GM12878 (cell line): ENCODE measurements around the gene WNT11. TPM values are rescaled to one million over a fixed set of nuclear protein-coding genes. Genes with fewer than 3 reads are reported as not detected.

Experiments
- ATAC-seq: fragments of 200-7000 bp; cut with Tn5 transposase; 3 replicates; pipeline ENCODE4 v1.9.1; 2020; ENCODE audit warnings: mild to moderate bottlenecking, moderate library complexity
- BruUV-seq: library from RNA; stranded (reverse); fragments of 400-500 nt; replicated peaks from 2 replicates; lab custom pipeline; 2021; lab: Mats Ljungman, UMichigan
- CTCF ChIA-PET: fragments of 300-600 bp; sonication (Branson Sonifier 250); formaldehyde crosslinking; extraction: SDS; loops from one replicate; lab custom pipeline; 2021; ENCODE audit warnings: inconsistent platforms; lab: Yijun Ruan, JAX
- POLR2A ChIA-PET: fragments of 350-600 bp; formaldehyde crosslinking; extraction: SDS; loops from one replicate; lab custom pipeline; 2021; ENCODE audit warnings: inconsistent platforms; lab: Charles Lee
- RAD21 ChIA-PET: fragments of 300-600 bp; sonication (Branson Sonifier 250); formaldehyde crosslinking; loops from one replicate; lab custom pipeline; 2023; ENCODE audit warnings: antibody characterized with exemption; ENCODE audit not compliant: unreplicated experiment; lab: Charles Lee
- SMC1A ChIA-PET: fragments of 300-600 bp; sonication (Branson Sonifier 250); formaldehyde crosslinking; loops from one replicate; lab custom pipeline; 2023; ENCODE audit not compliant: unreplicated experiment, uncharacterized antibody; lab: Charles Lee
- DNase-seq: peaks from one replicate; pipeline ENCODE4 v3.0.0-alpha.2; 2011; ENCODE audit warnings: low read depth, low spot score
- FAIRE-seq: peaks from 3 replicates; lab custom pipeline; 2011; peaks lifted over from hg19 to GRCh38; lab: Jason Lieb, UNC
- H2AFZ ChIP-seq: 2 replicates; pipeline ENCODE4 v1.6.0; 2011; ENCODE audit warnings: low read depth, low read length, control low read depth; ENCODE audit not compliant: control insufficient read depth
- H3K27ac ChIP-seq: 2 replicates; pipeline ENCODE4 v1.5.1; 2011; ENCODE audit warnings: control low read depth; ENCODE audit not compliant: control insufficient read depth, insufficient read depth
- H3K27me3 ChIP-seq, 2 experiments: replicated peaks in 1 of 2; 2 replicates each; pipeline versions ENCODE4 v1.6.0 to v1.6.1; 2011; ENCODE audit warnings: low read length in 1 of 2; ENCODE audit not compliant: control insufficient read depth in 2 of 2, insufficient read depth in 2 of 2
- H3K36me3 ChIP-seq, 2 experiments: 2 replicates each; pipeline ENCODE4 v1.5.1; 2011; ENCODE audit warnings: low read length in 1 of 2; ENCODE audit not compliant: control insufficient read depth in 2 of 2, insufficient read depth in 2 of 2
- H3K4me1 ChIP-seq: 2 replicates; pipeline ENCODE4 v1.6.1; 2011; ENCODE audit warnings: mild to moderate bottlenecking, low read length, moderate library complexity, mixed read lengths; ENCODE audit not compliant: control insufficient read depth, insufficient read depth
- H3K4me2 ChIP-seq: 2 replicates; pipeline ENCODE4 v1.6.0; 2011; ENCODE audit warnings: control low read depth; ENCODE audit not compliant: control insufficient read depth, insufficient read depth
- H3K4me3 ChIP-seq: fragments of 200-600 bp; sonication (generic); 2 replicates; pipeline ENCODE4 v1.5.1; 2016
- H3K79me2 ChIP-seq: 2 replicates; pipeline ENCODE4 v1.6.0; 2011; ENCODE audit warnings: low read length; ENCODE audit not compliant: control insufficient read depth, insufficient read depth
- H3K9ac ChIP-seq: 2 replicates; pipeline ENCODE4 v1.8.0; 2011; ENCODE audit warnings: low read length, control low read depth, mixed read lengths; ENCODE audit not compliant: control insufficient read depth, insufficient read depth
- H3K9me3 ChIP-seq: replicated peaks from 3 replicates; pipeline ENCODE4 v1.5.1; 2011; ENCODE audit warnings: mild to moderate bottlenecking, low read length; ENCODE audit not compliant: control insufficient read depth, insufficient read depth
- H4K20me1 ChIP-seq: 2 replicates; pipeline ENCODE4 v1.6.0; 2011; ENCODE audit not compliant: control insufficient read depth, insufficient read depth
- ATF2 ChIP-seq: IDR thresholded peaks from 2 replicates; pipeline ENCODE4 v1.6.1; 2012; ENCODE audit warnings: low read length, inconsistent platforms
- BACH1 ChIP-seq: fragments of 450-650 bp; IDR thresholded peaks from 2 replicates; pipeline ENCODE4 v1.6.1; 2017; ENCODE audit warnings: mild to moderate bottlenecking, borderline replicate concordance
- CBX3 ChIP-seq: fragments of 200-600 bp; sonication (generic); IDR thresholded peaks from 2 replicates; pipeline ENCODE4 v1.6.1; 2016; ENCODE audit warnings: low read depth, borderline replicate concordance
- HDGF ChIP-seq: fragments of 450-650 bp; IDR thresholded peaks from 2 replicates; pipeline ENCODE4 v1.6.1; 2016; ENCODE audit warnings: antibody characterized with exemption
- LARP7 ChIP-seq: fragments of 450-650 bp; IDR thresholded peaks from 2 replicates; pipeline ENCODE4 v1.6.1; 2017; ENCODE audit warnings: mild to moderate bottlenecking
- NFYA ChIP-seq: IDR thresholded peaks from 2 replicates; pipeline ENCODE4 v1.6.1; 2011; ENCODE audit warnings: low read depth, mild to moderate bottlenecking, low read length, improper control_type of control experiment, borderline replicate concordance
- REST ChIP-seq: IDR thresholded peaks from 2 replicates; pipeline ENCODE4 v1.6.1; 2012; ENCODE audit warnings: mild to moderate bottlenecking, low read depth, low read length
- SKIL ChIP-seq: fragments of 450-650 bp; IDR thresholded peaks from 2 replicates; pipeline ENCODE4 v1.6.1; 2017; ENCODE audit warnings: mild to moderate bottlenecking, low read depth, inconsistent platforms; ENCODE audit not compliant: poor library complexity, severe bottlenecking
- SREBF2 ChIP-seq: IDR thresholded peaks from 2 replicates; pipeline ENCODE4 v1.6.1; 2012; ENCODE audit warnings: mild to moderate bottlenecking, low read length
- STAT1 ChIP-seq: fragments of 450-650 bp; conservative IDR thresholded peaks from 2 replicates; pipeline ENCODE4 v1.6.1; 2014; ENCODE audit warnings: antibody characterized with exemption, mild to moderate bottlenecking
- WGBS: methylation state at CpG from one replicate; pipeline ENCODE4 v1.1.6; 2016; ENCODE audit warnings: low lambda C conversion rate; ENCODE audit not compliant: insufficient replicate concordance, insufficient coverage; ENCODE audit errors: missing lambda C conversion rate; 5-methylcytosine and 5-hydroxymethylcytosine counted together
- in situ Hi-C: fragments of 300-500 bp; cut with MboI; formaldehyde crosslinking; loops from 9 replicates; pipeline ENCODE4 v1.14.3; 2018; ENCODE audit warnings: mixed read lengths
- intact Hi-C: fragments of 100-400 bp; cut with micrococcal nuclease; formaldehyde crosslinking; loops from one replicate; pipeline ENCODE4 v1.14.2; 2022; ENCODE audit not compliant: unreplicated experiment
- polyA plus RNA-seq, 11 experiments: library from polyadenylated mRNA; depleted of rRNA in 4 of 11; unstranded in 6 of 11; stranded (reverse) in 5 of 11; fragments of >200 nt; fragmentation: Nextera tagmentation in 4 of 11; fragmentation: Illumina TruSeq in 1 of 11; extraction: Ambion mirVana in 4 of 11; extraction: Trizol in 1 of 11; gene quantifications; 1 replicate in 1 of 11; 2 replicates in 10 of 11; pipeline versions ENCODE4 v1.2.1 to v1.2.3, GENCODE V29; 2011 to 2016; ENCODE audit warnings: inconsistent platforms in 2 of 11, missing spikeins in 2 of 11, low read depth in 1 of 11
- total RNA-seq, 4 experiments: library from RNA; depleted of rRNA in 3 of 4; stranded (reverse); fragments of >200 nt in 3 of 4; fragmentation: Illumina TruSeq in 1 of 4; extraction: Trizol in 1 of 4; gene quantifications; 2 replicates each; pipeline versions ENCODE4 v1.2.1 to v1.2.3, GENCODE V29; 2013 to 2021
- TF ChIP-seq, protein P1 (sequence below): fragments of 450-650 bp; IDR thresholded peaks from 2 replicates; pipeline ENCODE4 v1.6.1; 2017; ENCODE audit warnings: antibody characterized with exemption, mild to moderate bottlenecking, moderate library complexity
- TF ChIP-seq, protein P2 (sequence below), 3 experiments: IDR thresholded peaks in 2 of 3; conservative IDR thresholded peaks in 1 of 3; 2 replicates each; pipeline ENCODE4 v1.5.1; 2011; ENCODE audit warnings: low read depth in 3 of 3, low read length in 3 of 3, mild to moderate bottlenecking in 3 of 3, control low read depth in 2 of 3, moderate library complexity in 2 of 3, inconsistent platforms in 1 of 3, mixed read lengths in 1 of 3; ENCODE audit not compliant: control insufficient read depth in 2 of 3, insufficient read depth in 1 of 3; ENCODE audit errors: extremely low read depth in 1 of 3

The WNT11 gene
- total and polyA plus RNA-seq, 10 of the 15 experiments (the other 5 are each of a cell fraction or from before 2014, with no cell fraction given), result 0.05 to 0.19 TPM; not detected in 8

DNA sequence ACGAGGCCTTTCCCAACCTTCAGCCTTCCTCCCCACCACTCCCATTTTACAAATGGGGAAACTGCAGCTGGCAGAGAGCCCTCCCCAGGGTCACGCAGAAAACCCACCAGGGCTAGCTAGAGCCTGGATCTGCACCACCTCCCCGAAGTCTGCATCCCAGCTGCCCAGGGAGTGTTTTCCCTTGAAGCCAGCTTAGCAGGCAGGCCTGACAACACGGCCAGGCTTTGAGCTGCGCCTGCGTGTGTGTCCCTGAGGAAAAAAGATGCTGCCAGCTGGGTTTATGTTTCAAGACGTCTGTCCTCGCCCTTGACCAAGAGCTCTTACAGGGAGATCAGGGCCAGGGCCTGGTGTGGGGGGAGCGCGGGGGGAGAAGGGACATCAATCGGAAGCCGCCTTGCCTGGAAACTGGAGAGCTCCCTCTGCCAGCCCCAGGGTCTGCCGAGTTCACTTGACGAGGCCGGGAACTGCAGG is 20.3 kb downstream of the WNT11 start:
- SMC1A ChIA-PET, result no interaction called here
- no peaks in the 10 kb centered on the region for H3K4me1 ChIP-seq
- H2AFZ ChIP-seq, result no peak overlapping the region
- no peaks in the 10 kb centered on the region; a peak in 1 of 4 replicates for H3K27me3 ChIP-seq
- 0 out of 2 replicates have a peak, but pooled peaks cover 2% of the 10 kb centered on the region for H4K20me1 ChIP-seq
- no TSS peak for BruUV-seq
- CTCF ChIA-PET, result interaction anchor here (0.6 to 1.3 kb wide), 3 partner anchors 34 to 1337 kb away, joined by 3 read pairs; no protein-coding TSS in a partner anchor
- H3K4me3 ChIP-seq, result no peak overlapping the region
- ATAC-seq (no peak), FAIRE-seq (no peak), DNase-seq (no peak)
- no peaks in the 10 kb centered on the region for H3K36me3 ChIP-seq
- intact Hi-C loops (no loop called here), in situ Hi-C loops (no loop called here)
- H3K4me2 ChIP-seq, result no peak overlapping the region
- no peaks in the 10 kb centered on the region for H3K9me3 ChIP-seq
- H3K79me2 ChIP-seq, result no peaks in the 10 kb centered on the region
- POLR2A ChIA-PET, result no interaction called here
- H3K27ac ChIP-seq, result no peak overlapping the region
- RAD21 ChIA-PET, result no interaction called here
- no peak overlapping the region for H3K9ac ChIP-seq
- 45% methylated on average over 15 of the region's 15 CpGs for WGBS
- no peak for TF ChIP-seq HDGF
- TF ChIP-seq, protein P1, sequence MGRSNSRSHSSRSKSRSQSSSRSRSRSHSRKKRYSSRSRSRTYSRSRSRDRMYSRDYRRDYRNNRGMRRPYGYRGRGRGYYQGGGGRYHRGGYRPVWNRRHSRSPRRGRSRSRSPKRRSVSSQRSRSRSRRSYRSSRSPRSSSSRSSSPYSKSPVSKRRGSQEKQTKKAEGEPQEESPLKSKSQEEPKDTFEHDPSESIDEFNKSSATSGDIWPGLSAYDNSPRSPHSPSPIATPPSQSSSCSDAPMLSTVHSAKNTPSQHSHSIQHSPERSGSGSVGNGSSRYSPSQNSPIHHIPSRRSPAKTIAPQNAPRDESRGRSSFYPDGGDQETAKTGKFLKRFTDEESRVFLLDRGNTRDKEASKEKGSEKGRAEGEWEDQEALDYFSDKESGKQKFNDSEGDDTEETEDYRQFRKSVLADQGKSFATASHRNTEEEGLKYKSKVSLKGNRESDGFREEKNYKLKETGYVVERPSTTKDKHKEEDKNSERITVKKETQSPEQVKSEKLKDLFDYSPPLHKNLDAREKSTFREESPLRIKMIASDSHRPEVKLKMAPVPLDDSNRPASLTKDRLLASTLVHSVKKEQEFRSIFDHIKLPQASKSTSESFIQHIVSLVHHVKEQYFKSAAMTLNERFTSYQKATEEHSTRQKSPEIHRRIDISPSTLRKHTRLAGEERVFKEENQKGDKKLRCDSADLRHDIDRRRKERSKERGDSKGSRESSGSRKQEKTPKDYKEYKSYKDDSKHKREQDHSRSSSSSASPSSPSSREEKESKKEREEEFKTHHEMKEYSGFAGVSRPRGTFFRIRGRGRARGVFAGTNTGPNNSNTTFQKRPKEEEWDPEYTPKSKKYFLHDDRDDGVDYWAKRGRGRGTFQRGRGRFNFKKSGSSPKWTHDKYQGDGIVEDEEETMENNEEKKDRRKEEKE, result no peak
- TF ChIP-seq CBX3, result no peak
- no peak for TF ChIP-seq ATF2
- TF ChIP-seq LARP7, result no peak
- no peak for TF ChIP-seq NFYA
- TF ChIP-seq REST, result no peak
- no peak for TF ChIP-seq BACH1
- TF ChIP-seq SKIL, result no peak
- no peak for TF ChIP-seq STAT1
- no peak for TF ChIP-seq SREBF2
- TF ChIP-seq, protein P2, sequence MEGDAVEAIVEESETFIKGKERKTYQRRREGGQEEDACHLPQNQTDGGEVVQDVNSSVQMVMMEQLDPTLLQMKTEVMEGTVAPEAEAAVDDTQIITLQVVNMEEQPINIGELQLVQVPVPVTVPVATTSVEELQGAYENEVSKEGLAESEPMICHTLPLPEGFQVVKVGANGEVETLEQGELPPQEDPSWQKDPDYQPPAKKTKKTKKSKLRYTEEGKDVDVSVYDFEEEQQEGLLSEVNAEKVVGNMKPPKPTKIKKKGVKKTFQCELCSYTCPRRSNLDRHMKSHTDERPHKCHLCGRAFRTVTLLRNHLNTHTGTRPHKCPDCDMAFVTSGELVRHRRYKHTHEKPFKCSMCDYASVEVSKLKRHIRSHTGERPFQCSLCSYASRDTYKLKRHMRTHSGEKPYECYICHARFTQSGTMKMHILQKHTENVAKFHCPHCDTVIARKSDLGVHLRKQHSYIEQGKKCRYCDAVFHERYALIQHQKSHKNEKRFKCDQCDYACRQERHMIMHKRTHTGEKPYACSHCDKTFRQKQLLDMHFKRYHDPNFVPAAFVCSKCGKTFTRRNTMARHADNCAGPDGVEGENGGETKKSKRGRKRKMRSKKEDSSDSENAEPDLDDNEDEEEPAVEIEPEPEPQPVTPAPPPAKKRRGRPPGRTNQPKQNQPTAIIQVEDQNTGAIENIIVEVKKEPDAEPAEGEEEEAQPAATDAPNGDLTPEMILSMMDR (IDR thresholded peaks at IDR 0.05 in 2 of 3, conservative IDR thresholded peaks at IDR 0.05 in 1 of 3; ENCODE audit: control insufficient read depth in 2 of 3, extremely low read depth in 1 of 3, insufficient read depth in 1 of 3, low read depth in 3 of 3, low read length in 3 of 3), result no peak
